GM23338 (cell line): Measurements from ENCODE around the gene ZBTB7C. TPM values are rescaled to one million over a fixed set of nuclear protein-coding genes. Genes with fewer than 3 reads are reported as not detected.

Experiments used
- ATAC-seq: fragments of 200-7000 bp; cut with Tn5 transposase; 3 replicates; pipeline ENCODE4 v1.9.1; 2020
- DNase-seq: peaks from one replicate; pipeline ENCODE4 v3.0.0-alpha.2; 2015; ENCODE audit warnings: low spot score
- H2AFZ ChIP-seq: fragments of 200-600 bp; sonication (generic); 2 replicates; pipeline ENCODE4 v1.8.0; 2016; ENCODE audit warnings: antibody characterized with exemption, mild to moderate bottlenecking, moderate library complexity
- H3F3A ChIP-seq: fragments of 200-600 bp; sonication (generic); replicated peaks from 2 replicates; pipeline ENCODE4 v1.8.0; 2017; ENCODE audit warnings: antibody characterized with exemption, mixed run types, low read depth
- H3K27ac ChIP-seq: fragments of 200-600 bp; sonication (generic); 2 replicates; pipeline ENCODE4 v1.6.1; 2016; ENCODE audit warnings: low read depth
- H3K27me3 ChIP-seq: fragments of 200-600 bp; sonication (generic); 2 replicates; pipeline ENCODE4 v1.8.0; 2016; ENCODE audit warnings: mild to moderate bottlenecking, mixed run types, moderate library complexity; ENCODE audit not compliant: insufficient read depth
- H3K36me3 ChIP-seq: fragments of 200-600 bp; sonication (generic); 2 replicates; pipeline ENCODE4 v1.8.0; 2016; ENCODE audit warnings: mild to moderate bottlenecking; ENCODE audit not compliant: insufficient read depth
- H3K4me1 ChIP-seq: fragments of 200-600 bp; sonication (generic); 2 replicates; pipeline ENCODE4 v1.8.0; 2016; ENCODE audit warnings: mild to moderate bottlenecking, moderate library complexity; ENCODE audit not compliant: insufficient read depth
- H3K4me2 ChIP-seq: fragments of 200-600 bp; sonication (generic); 2 replicates; pipeline ENCODE4 v1.7.1; 2017; ENCODE audit warnings: mixed run types
- H3K4me3 ChIP-seq: fragments of 200-600 bp; sonication (generic); 2 replicates; pipeline ENCODE4 v1.6.1; 2016; ENCODE audit warnings: mixed run types
- H3K79me2 ChIP-seq: fragments of 200-600 bp; sonication (generic); replicated peaks from 2 replicates; pipeline ENCODE4 v1.8.0; 2017; ENCODE audit warnings: mild to moderate bottlenecking; ENCODE audit not compliant: insufficient read depth
- H3K9me2 ChIP-seq: fragments of 200-600 bp; sonication (generic); 2 replicates; pipeline ENCODE4 v1.8.0; 2017; ENCODE audit not compliant: insufficient read depth
- H4K20me1 ChIP-seq: fragments of 200-600 bp; sonication (generic); replicated peaks from 2 replicates; pipeline ENCODE4 v1.8.0; 2017; ENCODE audit warnings: mild to moderate bottlenecking; ENCODE audit not compliant: insufficient read depth
- H3K27ac Mint-ChIP-seq: 2 replicates; pipeline ENCODE4 v1.8.0; 2020; ENCODE audit warnings: inconsistent platforms, mild to moderate bottlenecking, moderate library complexity, mixed read lengths
- H3K27me3 Mint-ChIP-seq: 3 replicates; pipeline ENCODE4 v1.8.0; 2022; ENCODE audit warnings: low read depth, mild to moderate bottlenecking, moderate library complexity, mixed read lengths, inconsistent platforms; ENCODE audit not compliant: insufficient read depth, poor library complexity
- H3K36me3 Mint-ChIP-seq: 3 replicates; pipeline ENCODE4 v1.8.0; 2021; ENCODE audit warnings: low read depth, mild to moderate bottlenecking, inconsistent platforms, moderate library complexity, mixed read lengths
- H3K4me1 Mint-ChIP-seq: 3 replicates; pipeline ENCODE4 v1.8.0; 2020; ENCODE audit warnings: mild to moderate bottlenecking, inconsistent platforms, mixed read lengths
- H3K4me3 Mint-ChIP-seq: 3 replicates; pipeline ENCODE4 v1.8.0; 2021; ENCODE audit warnings: moderate library complexity, mild to moderate bottlenecking, inconsistent platforms, mixed read lengths
- H3K9me3 Mint-ChIP-seq: 3 replicates; pipeline ENCODE4 v1.8.0; 2020; ENCODE audit warnings: moderate library complexity, mild to moderate bottlenecking, inconsistent platforms, mixed read lengths
- CREB1 ChIP-seq: fragments of 250-450 bp; sonication (Bioruptor Pico); IDR thresholded peaks from 2 replicates; pipeline ENCODE4 v1.5.0; 2020; ENCODE audit warnings: low read depth, mild to moderate bottlenecking, moderate library complexity
- NANOG ChIP-seq: IDR thresholded peaks from 2 replicates; pipeline ENCODE4 v1.6.1; 2016; ENCODE audit warnings: antibody characterized with exemption, borderline replicate concordance
- polyA plus RNA-seq: library from polyadenylated mRNA; unstranded; fragments of >200 nt; fragmentation: Nextera tagmentation; extraction: Ambion mirVana; gene quantifications from 2 replicates; pipeline ENCODE4 v1.2.1, GENCODE V29; 2016
- total RNA-seq: library from RNA; depleted of rRNA; stranded (reverse); fragments of >200 nt; shearing (Covaris generic); gene quantifications from 2 replicates; pipeline ENCODE4 v1.2.3, GENCODE V29; 2014
- TF ChIP-seq, protein P1 (sequence below): fragments of 250-450 bp; sonication (Bioruptor Pico); IDR thresholded peaks from 2 replicates; pipeline ENCODE4 v1.5.0; 2020; ENCODE audit warnings: mild to moderate bottlenecking, moderate library complexity

Gene ZBTB7C
- total and polyA plus RNA-seq, 2 experiments from 2014 or later = 0.03 to 0.14 TPM

DNA sequence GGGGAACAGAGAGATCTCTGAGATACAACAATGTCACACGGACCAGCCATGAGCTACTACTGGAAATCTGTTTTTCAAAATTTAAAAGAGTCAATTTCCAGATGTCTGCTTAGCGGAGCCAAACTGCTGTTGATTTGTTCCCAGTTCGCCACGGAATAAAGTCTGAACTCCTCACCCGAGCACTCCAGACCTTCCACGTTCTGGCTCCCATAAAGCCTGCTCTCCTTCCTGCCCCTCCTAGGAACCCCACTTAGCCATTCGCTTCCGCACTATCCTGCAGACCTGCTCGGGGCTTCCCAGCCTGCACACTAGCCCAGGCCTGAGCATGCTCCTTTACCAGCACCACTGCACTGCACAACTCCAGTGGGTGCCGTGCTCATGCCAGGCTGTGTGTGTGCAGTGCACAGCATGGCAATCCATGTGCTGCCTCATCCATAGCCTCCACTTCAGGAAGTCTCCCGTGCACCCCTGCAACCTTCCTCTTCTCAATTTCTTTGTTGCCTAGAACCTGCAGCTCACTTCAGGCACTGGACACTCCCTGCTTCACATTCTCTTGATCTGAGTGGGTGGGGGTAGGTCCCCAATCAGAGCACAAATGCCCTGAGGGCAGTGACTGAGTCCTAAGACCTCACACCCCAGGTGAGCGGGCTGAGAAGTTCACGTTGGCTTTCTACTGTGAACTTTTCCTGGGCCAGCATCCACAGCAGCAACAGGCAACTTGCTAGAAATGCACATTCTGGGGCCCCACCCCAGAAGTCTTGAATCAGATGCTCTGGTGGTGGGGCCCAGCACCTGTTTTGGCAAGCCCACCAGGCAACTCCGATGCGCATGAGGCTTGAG, 53.7 kb downstream of the ZBTB7C start (continued):
- TF ChIP-seq, protein P1, sequence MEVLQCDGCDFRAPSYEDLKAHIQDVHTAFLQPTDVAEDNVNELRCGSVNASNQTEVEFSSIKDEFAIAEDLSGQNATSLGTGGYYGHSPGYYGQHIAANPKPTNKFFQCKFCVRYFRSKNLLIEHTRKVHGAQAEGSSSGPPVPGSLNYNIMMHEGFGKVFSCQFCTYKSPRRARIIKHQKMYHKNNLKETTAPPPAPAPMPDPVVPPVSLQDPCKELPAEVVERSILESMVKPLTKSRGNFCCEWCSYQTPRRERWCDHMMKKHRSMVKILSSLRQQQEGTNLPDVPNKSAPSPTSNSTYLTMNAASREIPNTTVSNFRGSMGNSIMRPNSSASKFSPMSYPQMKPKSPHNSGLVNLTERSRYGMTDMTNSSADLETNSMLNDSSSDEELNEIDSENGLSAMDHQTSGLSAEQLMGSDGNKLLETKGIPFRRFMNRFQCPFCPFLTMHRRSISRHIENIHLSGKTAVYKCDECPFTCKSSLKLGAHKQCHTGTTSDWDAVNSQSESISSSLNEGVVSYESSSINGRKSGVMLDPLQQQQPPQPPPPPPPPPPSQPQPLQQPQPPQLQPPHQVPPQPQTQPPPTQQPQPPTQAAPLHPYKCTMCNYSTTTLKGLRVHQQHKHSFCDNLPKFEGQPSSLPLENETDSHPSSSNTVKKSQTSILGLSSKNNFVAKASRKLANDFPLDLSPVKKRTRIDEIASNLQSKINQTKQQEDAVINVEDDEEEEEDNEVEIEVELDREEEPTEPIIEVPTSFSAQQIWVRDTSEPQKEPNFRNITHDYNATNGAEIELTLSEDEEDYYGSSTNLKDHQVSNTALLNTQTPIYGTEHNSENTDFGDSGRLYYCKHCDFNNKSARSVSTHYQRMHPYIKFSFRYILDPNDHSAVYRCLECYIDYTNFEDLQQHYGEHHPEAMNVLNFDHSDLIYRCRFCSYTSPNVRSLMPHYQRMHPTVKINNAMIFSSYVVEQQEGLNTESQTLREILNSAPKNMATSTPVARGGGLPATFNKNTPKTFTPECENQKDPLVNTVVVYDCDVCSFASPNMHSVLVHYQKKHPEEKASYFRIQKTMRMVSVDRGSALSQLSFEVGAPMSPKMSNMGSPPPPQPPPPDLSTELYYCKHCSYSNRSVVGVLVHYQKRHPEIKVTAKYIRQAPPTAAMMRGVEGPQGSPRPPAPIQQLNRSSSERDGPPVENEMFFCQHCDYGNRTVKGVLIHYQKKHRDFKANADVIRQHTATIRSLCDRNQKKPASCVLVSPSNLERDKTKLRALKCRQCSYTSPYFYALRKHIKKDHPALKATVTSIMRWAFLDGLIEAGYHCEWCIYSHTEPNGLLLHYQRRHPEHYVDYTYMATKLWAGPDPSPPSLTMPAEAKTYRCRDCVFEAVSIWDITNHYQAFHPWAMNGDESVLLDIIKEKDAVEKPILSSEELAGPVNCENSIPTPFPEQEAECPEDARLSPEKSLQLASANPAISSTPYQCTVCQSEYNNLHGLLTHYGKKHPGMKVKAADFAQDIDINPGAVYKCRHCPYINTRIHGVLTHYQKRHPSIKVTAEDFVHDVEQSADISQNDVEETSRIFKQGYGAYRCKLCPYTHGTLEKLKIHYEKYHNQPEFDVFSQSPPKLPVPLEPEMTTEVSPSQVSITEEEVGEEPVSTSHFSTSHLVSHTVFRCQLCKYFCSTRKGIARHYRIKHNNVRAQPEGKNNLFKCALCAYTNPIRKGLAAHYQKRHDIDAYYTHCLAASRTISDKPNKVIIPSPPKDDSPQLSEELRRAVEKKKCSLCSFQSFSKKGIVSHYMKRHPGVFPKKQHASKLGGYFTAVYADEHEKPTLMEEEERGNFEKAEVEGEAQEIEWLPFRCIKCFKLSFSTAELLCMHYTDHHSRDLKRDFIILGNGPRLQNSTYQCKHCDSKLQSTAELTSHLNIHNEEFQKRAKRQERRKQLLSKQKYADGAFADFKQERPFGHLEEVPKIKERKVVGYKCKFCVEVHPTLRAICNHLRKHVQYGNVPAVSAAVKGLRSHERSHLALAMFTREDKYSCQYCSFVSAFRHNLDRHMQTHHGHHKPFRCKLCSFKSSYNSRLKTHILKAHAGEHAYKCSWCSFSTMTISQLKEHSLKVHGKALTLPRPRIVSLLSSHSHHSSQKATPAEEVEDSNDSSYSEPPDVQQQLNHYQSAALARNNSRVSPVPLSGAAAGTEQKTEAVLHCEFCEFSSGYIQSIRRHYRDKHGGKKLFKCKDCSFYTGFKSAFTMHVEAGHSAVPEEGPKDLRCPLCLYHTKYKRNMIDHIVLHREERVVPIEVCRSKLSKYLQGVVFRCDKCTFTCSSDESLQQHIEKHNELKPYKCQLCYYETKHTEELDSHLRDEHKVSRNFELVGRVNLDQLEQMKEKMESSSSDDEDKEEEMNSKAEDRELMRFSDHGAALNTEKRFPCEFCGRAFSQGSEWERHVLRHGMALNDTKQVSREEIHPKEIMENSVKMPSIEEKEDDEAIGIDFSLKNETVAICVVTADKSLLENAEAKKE (CRISPR knock-in tag) = no peak
- no peak for TF ChIP-seq CREB1 (CRISPR knock-in tag)

DNA sequence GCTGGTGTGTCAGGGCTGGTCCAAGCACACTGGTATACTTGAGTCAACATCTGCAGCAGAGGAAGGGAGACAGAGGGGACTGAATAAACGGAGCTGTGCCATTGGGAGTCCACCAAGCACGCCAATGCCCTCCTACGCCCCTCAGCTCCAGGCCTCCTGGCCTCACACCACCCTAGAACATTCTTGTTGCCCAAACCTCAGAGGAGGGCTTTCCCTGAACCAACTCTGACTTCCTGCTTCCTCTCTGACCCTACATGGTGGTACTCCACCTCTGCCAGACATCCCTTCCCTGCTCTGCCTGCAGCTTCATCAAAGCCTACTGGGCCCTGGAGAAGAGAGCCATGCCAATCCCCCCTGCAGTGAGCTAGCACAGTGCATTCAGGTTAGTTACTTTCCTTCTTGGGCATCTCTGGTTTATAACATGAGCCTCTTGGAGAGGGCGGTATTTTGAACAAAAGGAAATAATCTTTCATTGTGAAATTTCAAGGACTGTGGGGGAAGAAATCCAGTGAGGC, 54.4 kb downstream of the ZBTB7C start:
- Histone ChIP-seq H3F3A (no peaks in the 10 kb centered on the region), H3K79me2 (no peaks in the 10 kb centered on the region), H3K9me2 (no peaks in the 10 kb centered on the region), H3K27ac (no peak overlapping the region), H2AFZ (no peak overlapping the region), H4K20me1 (no peaks in the 10 kb centered on the region), H3K4me2 (no peak overlapping the region), H3K36me3 (no peaks in the 10 kb centered on the region), H3K4me3 (no peak overlapping the region), H3K27me3 (no peaks in the 10 kb centered on the region), H3K4me1 (peaks cover 8% of the 10 kb centered on the region)
- DNase-seq = no peak
- Mint-ChIP-seq H3K4me3 (no peak overlapping the region), H3K36me3 (no peaks in the 10 kb centered on the region), H3K27ac (no peak overlapping the region), H3K9me3 (no peaks in the 10 kb centered on the region; the same call in 2 of the 3 replicates), H3K4me1 (peaks cover 20% of the 10 kb centered on the region), H3K27me3 (peaks cover 10% of the 10 kb centered on the region)
- no peak for ATAC-seq
- TF ChIP-seq NANOG = no peak
